IMR-90 (cell line): ENCODE measurements around the gene MCRIP2.

Source experiments
- CEBPB ChIP-seq: IDR thresholded peaks from 2 replicates; pipeline ENCODE4 v1.6.1; 2012; ENCODE audit warnings: low read depth, low read length, improper control_type of control experiment
- MXI1 ChIP-seq: IDR thresholded peaks from 2 replicates; pipeline ENCODE4 v1.6.1; 2012; ENCODE audit warnings: low read depth, mild to moderate bottlenecking, low read length, moderate library complexity, borderline replicate concordance

- TF ChIP-seq CEBPB (no peak), MXI1 (no peak)
These were observed 45.9 kb downstream of the MCRIP2 start for GRCh38 chr16:687499-687898.
